Stimulated activated CD4-positive, alpha-beta T cell treated with anti-CD3 and anti-CD28 coated beads, Interleukin-2, amount 100 ng/mL, for 48 hours (primary cell): ENCODE measurements around the gene FAM171A1.

Experiments used
- DNase-seq, 2 donors: peaks; one replicate each; pipeline ENCODE4 v3.0.0-alpha.2; 2020

FAM171A1 gene

DNA sequence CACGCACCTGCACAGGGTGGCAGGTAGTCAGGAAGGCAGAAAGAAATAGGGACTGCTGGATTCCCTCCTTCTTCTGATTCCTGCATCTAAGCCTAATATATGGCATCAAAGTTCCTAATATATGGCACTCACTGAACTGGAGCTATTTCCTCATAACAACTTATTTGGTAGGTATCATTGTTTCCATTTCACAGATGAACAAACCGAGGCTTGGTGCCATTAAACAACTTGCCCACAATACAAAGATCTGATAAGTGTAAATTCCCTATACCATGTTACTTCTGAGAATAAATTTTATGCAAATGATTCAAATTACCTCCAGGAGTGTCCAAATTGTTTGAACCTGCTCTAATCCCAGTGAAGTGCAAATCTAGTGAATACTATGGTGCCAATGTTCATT, 2.1 kb upstream of the FAM171A1 start:
- DNase-seq = no peak

DNA sequence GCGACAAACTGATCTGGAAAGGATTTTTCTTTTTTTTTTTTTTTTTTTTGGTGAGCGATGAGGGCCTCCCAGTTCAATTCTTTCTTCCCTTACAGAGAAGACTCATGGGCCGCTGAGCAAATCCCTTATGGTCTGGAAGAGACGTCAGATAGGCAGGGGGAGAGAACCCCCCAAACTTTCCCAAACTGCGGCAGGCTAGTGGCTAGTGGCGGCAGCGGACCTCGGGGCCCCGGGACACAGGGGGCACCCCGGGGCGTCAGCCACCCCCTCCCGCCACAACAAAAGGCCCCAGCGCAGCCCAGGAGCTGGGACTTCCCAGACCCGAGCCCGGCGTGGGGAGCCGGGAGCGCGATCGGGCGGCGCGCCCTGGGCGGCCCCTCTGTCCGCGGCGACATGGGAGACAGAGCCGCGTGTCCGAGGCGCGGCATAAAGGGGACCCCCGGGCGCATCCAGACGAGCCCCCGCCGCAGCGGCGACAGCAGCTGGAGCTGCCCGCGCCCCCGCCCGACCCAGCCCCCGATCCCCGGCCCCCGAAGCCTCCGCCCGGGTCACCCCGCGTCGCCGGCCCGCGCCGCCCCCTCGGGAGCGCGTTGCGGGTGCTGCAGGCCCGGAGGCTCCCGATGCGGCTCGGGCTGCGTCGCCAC, 755 bp downstream of the FAM171A1 start:
- DNase-seq = peak in 1 of 2 donors; percentile 4

DNA sequence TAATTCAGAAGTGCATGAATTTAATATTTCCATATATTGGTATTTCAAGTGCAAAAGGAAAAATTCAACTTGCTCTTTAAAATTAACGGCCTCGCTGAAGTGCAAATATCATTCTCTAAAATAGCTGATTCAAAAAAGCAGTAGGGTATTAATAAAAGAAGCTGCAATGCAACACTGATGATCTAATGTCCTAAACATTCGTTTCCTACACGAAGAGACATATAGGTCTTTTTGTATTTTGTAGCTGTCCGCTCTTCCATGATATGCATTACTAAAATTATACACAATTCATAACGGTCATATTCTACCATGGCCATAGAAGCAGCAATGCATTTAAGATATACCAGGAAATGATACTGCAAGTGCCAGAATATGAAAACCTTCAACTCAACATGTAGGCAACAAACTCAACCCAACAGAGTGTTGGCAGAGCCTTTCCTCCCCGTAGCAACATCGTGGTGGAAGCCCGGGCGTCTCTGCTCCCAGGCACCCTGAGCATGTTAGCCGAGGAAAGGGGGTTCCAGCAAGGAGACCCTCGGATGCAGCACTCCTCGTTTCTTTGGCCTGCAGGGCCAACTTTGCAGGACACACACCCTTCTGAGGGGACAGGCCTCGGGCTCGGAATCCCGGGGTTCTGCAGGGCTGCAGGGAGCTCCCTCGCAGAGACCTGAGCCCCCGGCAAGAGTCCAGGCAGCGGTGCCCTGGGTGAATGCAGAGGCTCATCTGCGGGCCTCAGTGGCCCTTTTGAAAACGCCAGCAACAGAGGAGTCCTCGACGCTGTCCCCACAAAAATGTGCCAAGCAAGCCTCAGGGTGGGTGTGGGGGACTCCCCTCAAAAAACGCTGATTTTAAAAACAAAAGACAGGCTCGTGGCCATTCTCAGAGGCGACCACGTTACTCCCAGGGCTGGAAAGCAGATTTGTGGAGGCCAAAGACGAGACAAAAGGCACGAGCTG, 1.6 kb downstream of the FAM171A1 start:
- no peak for DNase-seq

DNA sequence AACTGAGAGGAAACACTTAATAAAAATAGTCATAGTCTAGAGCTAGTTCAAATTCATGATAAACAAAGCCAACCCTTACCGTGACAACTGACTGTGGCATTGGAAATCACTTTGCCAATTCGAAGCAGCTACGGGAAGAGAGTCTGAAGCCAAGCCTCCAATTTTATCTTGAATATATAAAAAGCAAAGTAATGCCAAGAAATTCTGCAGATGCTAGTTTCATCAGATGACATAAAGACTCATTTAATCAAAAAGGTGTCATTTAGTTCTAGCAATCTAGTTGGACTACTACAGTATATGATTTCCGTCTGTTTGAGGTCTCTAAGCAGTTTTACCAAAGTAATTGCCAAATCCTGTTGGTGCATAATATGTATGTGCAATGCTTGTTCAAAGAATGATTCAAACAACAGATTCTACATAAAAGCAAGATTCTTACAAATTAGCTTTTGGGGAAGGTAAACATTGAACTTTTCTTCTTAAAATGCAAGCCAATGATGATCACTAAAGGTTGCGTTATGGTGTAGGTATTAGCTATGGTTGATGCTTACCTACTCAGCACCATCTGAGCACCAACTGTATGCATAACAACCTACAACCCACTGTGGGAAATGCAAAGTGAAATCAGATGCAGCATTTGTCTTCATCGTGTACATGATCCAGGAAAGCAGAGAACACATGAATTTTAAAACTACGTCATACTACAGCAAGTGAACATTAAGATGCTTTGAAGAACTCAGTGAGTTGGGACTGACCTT, 2.8 kb downstream of the FAM171A1 start:
- DNase-seq = no peak

DNA sequence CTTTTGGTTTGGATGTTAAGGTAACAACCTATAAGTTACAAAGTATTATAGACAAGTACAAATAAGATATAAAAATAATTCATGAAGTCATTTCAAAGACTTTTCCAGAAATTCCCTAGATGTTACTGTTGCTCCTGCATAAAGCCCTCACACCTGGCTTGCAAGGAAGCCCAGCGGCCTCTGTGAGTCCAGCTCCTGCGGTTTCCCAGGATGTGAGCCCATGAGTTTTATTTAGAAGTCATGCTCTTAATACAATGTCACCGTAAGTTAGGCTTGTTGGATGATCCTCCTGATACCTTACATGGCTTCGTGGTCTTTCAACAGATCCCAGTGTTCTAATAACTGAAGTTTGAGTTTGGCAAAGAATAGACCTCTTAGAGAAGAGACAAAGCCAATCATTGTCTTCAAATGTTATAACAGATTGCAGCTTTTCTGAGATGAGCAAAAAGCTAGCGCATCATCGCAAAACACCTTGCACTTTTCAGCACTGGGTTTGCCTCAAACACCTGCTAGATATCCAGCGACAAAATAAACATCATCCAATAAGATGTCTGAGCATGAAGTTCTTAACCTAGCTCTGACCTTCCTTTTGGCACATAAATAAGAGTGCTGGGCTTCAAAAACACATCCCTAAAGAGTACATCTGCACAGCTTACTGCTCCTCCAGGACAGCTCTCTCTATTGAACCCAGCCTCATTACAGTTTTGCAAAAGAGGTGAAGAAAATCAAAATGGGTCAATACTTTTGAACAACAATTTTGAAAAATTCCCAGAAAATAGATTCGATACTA, 3.6 kb downstream of the FAM171A1 start:
- no peak for DNase-seq

DNA sequence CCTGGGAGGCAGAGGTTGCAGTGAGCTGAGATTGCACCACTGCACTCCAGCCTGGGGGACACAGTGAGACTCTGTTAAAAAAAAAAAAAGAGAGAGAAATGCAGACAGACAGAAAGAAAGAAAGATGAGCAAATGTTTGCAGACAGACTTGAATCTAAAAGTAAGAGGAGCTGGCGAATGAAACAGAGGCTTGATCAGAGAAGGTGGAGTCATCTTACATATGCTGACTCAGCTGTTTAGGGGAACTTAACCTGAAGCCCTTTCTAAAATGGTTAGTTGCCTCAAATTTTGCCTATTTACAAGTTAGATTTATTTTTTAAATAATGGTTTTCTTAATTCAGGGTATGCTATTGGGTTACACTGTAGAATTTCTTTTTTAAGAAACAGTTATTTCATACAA, 5.4 kb downstream of the FAM171A1 start:
- DNase-seq = no peak

DNA sequence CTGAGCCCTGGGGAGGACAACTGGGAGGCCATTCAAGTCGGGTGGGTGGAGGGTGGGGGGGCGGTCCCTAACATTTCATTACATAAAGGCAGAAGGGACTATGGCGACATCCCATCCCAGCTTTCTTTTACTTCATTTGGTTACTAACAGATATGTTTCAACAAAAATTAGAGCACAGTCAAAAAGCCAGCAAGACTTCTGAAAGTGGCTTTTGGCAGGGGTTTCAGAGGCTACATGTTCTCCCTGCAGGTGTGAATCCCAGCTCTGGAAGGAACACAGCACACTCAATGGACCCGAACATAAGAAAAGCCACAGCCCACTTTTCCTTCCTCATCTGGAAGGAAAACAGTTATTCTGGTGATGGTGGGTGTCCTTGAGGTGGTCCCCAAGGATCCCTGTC, 7.1 kb downstream of the FAM171A1 start:
- DNase-seq = no peak

DNA sequence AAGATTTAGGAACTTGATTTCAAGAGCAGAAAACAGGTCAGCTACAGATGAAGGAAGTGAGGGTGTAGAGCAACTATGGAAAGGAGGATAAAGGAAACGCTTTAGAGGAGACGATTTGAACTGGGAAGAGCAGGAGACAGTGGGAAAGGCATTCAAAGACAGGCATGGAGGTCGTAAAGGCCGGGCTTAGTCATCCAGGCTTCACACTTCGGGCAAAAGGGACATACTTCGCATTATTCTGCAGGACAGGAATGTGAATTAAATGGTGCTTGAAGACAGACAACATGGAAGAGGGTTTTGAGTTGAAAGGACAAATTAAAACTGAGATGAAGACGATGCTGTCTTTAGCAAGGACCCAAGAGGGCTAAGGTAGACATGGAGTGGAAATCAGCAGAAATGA, 8.1 kb downstream of the FAM171A1 start:
- DNase-seq = no peak

DNA sequence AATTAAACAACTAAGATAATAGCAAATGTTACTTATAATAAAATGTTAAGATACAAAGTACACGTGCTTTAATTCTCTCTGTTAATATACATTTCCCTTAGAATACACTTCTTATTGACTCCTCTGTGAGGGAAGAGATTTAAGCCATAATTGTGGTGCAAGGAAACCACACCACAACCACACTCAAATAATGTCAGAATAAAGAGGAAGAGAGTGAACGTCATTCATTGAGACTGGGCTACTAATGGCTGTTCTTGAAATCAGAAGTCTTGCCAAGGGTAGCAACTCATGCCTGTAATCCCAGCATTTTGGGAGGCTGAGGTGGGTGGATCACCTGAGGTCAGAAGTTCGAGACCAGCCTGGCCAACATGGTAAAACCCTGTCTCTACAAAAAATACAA, 10.0 kb downstream of the FAM171A1 start:
- DNase-seq = no peak

DNA sequence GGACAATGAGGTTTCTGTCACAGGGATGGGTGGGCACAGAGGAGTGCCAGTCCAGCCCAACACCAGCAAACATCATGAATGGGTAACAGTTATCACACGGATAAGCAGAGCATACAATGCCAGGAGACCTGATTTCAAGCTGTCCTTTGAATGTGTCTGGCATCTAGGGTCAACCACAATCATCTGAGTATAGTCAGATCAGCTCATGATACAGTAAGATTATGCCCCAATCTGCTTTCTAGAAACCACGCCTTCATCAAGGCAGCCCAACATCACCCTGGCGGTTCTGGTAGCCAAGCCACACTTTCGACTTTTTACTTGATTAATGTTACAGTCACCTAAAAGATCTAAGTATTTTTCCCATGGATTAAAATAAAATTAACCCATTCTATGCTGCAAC, 10.5 kb downstream of the FAM171A1 start:
- DNase-seq = no peak

DNA sequence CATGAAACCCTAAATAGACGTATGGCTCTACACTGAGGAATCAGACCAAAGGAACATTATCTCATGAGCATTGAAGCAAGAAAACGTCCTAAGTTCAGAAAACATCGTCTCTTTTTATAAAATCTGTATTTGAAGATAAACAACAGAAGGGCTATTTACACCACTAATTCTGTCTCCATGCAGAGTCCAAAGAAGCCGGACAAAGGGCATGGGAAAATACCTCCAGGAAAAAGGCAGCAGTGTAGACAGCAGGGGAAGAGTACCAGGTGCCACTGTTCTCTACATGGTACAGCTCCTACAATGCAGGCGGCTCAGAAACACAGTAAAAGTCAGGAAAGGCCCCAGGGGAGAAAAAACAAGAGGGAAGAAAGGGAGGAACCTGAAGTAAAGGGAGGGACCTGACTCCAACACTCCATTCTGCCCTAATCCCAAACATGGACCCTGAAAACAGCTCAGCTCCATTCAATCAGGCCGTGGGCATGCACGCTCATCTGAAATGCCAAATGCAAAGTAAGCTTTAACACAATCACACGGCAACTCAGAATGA, 17.5 kb downstream of the FAM171A1 start:
- no peak for DNase-seq

DNA sequence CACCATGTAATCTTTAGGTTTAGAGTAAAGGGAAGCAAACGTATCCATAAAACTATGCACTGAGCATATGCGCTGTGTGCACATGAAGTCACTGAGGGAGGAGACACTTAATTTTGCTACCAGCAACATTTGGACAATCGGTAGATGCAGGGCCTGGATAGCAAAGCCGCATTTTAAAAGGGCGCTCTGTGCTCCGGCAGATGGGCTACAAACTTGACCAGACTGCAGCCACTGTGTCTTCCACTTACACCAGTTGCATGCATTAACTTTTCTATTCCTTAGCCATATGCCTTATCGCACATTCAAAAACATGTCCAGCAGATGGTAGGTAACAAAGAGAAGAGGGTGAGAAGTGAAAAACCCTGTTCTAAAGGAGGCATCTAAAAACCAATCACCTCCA, 18.3 kb downstream of the FAM171A1 start:
- no peak for DNase-seq

DNA sequence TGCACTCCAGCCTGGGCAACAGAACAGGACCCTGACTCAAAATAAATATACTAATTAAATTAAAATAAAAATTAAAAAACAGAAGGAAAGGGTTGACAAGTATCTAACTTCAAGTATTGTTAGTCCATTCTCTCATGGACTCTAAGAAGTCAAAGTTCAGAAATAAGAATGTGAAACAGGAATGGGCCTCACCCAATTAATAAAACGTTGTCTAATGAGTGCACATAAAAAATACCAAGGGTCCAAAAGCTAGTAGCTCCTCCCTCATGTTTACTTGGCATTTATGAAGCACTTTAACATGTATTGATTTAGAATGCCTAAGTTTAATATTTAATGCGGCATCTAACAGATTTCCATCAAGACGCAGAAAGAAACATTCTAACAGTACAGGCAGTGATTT, 18.9 kb downstream of the FAM171A1 start:
- DNase-seq = no peak

DNA sequence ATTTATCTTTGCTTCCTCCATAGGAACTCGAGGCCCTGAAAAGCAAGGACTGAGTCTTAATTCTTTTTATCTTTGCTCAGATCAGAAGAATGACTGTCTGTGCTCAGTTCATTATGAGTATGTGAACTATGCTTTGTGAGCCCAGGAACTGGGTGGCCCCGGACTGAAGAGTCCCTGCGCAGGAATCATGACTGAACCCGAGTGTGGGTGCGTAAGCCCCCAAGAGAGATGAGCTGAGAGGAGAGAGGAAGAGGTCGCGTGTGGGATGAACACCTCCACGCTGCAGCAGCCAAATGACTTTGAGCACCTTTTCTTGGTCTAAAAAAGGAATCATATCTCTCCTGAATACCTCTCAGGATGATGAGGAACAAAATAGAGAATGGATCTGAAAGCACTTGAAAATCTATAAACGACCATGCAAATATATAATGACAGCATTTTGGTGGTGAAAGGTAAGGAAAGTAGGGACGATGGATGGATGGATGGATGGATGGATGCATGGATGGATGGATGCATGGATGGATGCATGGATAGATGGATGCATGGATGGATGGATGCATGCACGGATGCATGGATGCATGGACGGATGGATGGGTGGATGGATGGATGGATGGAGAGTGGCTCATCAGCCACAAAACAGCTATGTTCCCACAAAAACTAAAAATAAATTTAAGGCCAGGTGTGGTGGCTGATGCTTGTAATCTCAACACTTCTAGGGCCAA, 19.8 kb downstream of the FAM171A1 start:
- no peak for DNase-seq

DNA sequence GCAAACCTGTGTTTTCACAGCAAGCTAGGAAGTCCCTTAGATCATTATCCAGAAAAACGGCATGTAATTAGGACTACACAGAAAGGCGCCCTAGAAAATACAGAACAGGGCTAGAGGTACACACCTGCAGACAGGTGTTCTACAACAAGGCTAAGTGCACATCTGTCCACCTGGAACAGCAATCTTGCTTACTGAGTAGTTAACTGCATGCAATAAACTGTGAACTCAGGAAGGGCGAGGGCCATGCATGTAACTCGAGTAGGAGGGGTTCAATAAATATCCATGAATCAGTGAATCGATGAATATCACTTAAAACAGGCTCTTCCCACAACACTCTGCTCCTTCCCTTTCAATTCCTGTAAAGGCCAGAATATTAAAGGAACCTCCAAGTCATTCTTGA, 22.0 kb downstream of the FAM171A1 start:
- no peak for DNase-seq

DNA sequence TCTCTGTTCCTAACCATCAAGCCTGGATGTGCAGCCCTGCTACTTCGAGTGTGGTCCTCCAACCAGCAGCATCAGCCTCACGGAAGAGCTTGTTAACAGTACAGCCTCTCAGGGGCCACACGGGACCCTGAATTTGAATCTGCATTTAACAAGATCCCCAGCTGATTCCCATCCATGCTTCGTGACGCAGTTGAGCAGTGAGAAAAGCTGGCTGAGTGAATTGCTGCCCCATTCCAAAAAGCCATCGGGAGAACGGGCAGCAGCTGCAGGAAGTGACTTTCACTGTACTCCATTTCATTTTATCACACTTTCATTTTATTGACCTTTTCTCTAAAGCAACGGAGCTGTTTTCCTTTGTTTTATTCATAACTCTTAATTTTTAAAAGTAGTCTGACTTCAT, 22.5 kb downstream of the FAM171A1 start:
- DNase-seq = no peak

DNA sequence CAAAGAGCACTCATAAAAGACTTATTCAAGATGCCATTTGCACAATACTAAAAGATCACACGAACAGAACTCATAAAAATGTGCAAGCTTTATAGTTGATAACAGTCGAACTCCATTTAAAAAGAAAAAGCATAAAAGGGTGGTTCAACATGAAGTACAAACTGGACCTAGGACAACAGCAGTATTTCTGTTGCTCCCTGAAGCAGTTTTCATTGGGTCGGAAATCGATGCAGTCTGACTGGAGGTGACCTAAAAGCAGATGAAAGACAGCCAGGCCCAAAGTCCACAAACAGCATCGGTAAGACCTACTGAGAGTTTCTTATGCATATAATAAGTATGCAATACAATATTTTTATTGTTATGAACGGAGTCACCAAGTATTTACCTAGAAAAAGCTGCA, 23.9 kb downstream of the FAM171A1 start:
- no peak for DNase-seq

DNA sequence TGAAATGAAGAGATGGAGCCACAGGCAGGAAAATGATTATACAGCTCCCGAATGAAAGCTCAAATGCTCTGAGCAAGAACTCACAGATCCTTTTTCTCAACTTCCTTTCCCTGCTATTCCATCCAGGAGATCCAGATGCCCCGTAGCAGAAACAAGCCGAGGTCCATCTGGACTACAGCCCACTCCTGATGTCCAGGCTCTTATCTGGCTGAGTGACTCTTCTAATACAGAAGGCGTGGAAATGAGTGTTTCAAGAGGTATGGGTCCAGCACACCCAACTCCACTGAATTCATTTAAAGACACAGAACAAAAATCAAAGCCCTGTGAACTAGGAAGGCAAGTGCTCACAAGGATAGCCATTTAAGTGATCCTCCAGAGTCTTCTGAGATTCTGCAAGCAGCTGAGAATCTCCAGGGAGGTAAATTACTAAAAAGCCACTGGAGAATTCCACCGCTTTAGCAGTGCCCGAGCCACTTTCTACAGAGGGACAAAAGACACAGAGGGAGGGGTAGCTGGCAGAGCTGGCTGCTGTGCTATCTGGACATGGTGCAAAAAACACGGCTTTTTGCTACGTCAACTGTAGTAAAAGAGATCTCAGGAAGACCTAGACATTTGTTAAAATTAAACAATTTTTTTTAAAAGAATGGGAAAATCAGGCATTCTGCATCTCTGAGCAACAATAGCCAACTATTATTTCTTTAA, 24.5 kb downstream of the FAM171A1 start:
- DNase-seq = no peak

DNA sequence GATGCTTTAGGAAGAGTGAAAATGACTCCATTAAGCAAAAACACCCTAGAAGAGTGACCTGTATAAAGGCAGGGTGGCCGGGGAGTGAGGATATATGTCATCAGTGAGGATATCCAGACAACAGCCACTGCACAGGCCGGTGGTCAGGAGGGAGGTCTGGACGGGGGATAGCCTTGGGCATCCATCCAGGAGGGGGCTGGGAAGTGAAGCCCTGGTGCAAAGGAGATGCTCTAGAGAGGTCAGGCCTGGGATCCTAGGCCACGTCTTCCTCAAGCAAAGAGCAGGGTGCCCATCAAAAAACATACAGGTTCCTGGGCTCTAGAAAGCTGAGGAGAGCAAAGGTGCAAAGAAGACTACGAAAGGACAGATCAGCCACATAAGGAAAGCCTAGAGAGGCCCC, 25.6 kb downstream of the FAM171A1 start:
- DNase-seq = no peak

DNA sequence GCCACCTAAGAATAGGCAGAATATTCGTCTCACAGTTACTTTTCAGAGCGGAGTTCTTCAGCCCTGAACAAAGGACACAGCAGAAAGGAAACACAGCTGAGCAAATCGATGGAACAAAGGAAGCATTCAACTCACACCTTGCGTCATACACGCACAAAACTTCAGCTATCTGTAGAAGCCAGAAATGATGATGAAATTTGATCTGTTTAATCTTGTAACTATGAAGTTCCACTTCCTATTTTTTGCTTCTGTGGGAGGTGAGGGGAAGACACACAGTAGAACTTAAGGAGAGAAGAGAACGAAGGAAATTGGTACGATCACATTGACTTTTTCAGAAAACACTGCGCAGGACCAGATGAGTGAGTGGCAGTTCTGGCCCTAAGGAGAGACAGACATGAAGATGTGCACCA, 26.2 kb downstream of the FAM171A1 start:
- DNase-seq = no peak

DNA sequence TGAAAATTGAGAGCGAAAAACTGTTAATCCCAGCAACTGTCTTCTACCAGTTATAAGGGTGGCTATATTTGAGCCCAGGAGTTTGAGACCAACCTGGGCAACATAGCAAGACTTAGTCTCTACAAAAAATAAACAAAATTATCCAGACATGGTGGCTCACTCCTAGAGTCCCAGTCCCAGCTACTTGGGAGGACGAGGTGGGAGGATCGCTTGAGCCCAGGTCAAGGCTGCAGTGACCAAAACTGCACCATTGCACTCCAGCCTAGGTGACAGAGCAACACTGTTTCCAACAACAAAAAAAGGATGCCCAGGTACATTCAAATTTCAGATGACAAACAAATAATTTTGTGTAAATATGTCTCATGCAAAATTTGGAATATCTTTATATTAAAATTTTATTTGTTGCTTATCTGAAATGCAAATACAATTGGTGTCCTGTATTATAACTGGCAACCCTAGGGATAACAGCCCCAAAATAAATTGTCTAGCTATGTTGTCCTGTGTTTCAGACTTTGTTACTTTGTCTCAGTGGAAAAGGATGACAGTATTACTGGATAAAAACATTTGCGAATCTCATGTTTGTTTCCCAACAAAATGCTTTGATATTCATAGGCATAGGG, 26.7 kb downstream of the FAM171A1 start:
- no peak for DNase-seq
